Measurements from ENCODE around the gene HMGXB4. TPM values are rescaled to one million over a fixed set of nuclear protein-coding genes. Genes with fewer than 3 reads are reported as not detected.
A peak's percentile ranks its signal among the peaks of the same experiment; 100 is the strongest.

Gene HMGXB4
- total and polyA plus RNA-seq, 2 of the 13 experiments (the other 11 are each of a cell fraction or from before 2014, with no cell fraction given): 13.9 to 16.3 TPM

DNA sequence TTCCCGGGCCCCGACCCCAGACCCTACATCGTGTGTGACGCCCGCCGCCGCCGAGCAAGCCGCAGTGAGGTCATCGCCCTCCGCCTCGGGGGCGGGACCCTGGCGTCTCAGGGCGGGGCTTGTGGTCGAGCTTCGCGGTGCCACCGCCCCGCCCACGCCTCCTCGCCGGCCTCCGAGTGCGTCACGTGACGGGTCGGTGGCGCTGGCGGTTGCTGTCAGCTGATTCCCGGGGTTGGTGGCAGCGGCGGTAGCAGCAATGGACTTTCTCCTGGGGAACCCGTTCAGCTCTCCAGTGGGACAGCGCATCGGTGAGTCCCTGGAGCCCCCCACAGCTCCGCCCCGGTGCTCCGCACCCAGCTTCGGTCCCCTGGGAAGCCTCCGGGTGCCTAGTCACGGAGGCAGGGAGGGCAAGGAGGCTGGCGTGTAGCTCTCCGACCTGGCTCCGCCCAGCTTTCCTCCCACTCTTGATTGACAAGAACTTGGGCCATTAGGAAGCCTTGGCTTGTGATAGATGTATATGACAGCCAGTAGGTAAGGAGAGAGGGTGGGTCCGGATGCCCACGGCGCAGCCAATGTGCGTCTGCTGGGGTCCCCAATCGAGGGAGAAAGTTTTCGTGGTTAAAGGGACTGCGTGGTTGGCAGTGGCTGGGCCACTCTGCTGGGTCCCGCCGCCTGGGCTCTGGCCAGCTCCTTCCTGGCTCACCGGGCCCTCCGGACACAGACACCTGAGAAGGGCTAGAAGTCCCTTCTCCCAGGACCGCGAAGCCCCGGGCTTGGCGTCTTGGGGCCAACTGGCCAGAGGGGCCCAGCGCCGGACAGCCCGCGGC, 42.6 kb downstream of the HMGXB4 start, which contains the start of gene TOM1:
Gene TOM1, plus strand, starts transcription at position 222 of the 827 bp plus-strand sequence. Its CDS starts 35 bp downstream, at position 257.
- intact Hi-C loops (cut with micrococcal nuclease; ENCODE audit: unreplicated experiment): no loop called here
- ChIA-PET CTCF (ENCODE audit: low intra/inter-chr PET ratio, low total read pairs) (no interaction called here), POLR2A (interaction anchor here (0.5 to 4.6 kb wide), 23 partner anchors 9 to 1182 kb away, joined by 3 to 126 read pairs (median 4); partner anchors contain the start of genes HMGXB4, RBFOX2 and TXN2)
- peak; percentile 87 for FAIRE-seq
- TSS peak; percentile 75 for BruUV-seq (replicated peaks)
- Histone ChIP-seq H3K79me2 (ENCODE audit: insufficient read depth, low read length) (peaks cover 24% of the 10 kb centered on the region), H3K9me3 (ENCODE audit: low read length) (no peaks in the 10 kb centered on the region), H2AFZ (ENCODE audit: low read length) (no peak within 1 kb of the TSS), H3K4me1 (ENCODE audit: insufficient read depth, low read length) (peaks cover 37% of the 10 kb centered on the region), H3K36me3 (replicated peaks in 1 of 2; ENCODE audit: control insufficient read depth in 1 of 2, insufficient read depth in 2 of 2, low read length in 2 of 2) (peaks cover 4 to 17% of the 10 kb centered on the region in 2 experiments; a peak in 3 of 5 replicates), H3K27ac (ENCODE audit: extremely low read length, insufficient read depth, low read length) (peak within 1 kb of the TSS; percentile 91), H3K4me2 (ENCODE audit: low read depth, low read length) (peak within 1 kb of the TSS; percentile 88), H3K4me3 (replicated peaks in 1 of 3; ENCODE audit: insufficient read depth in 1 of 3, low read depth in 2 of 3, low read length in 3 of 3) (peak within 1 kb of the TSS; percentile 73 to 90 (median 76)), H3K9ac (ENCODE audit: insufficient read depth, low read depth, low read length) (peak within 1 kb of the TSS; percentile 94), H3K27me3 (ENCODE audit: control insufficient read depth in 1 of 2, insufficient read depth in 2 of 2, low read length in 2 of 2) (no peaks in the 10 kb centered on the region; a peak in 1 of 5 replicates), H4K20me1 (ENCODE audit: insufficient read depth, low read length) (no peaks in the 10 kb centered on the region)
- 0% methylated on average over 1 of the region's 64 CpGs for WGBS (ENCODE audit: low lambda C conversion rate)
- in situ Hi-C loops (cut with HindIII; ENCODE audit: extremely low pct_ligation_motif_present, low pct_unique_long_range_greater_than_20kb): no loop called here
- DNase-seq (ENCODE audit: low spot score): peak; percentile 97
- ATAC-seq: peak; percentile 96
- TF ChIP-seq, protein P1, sequence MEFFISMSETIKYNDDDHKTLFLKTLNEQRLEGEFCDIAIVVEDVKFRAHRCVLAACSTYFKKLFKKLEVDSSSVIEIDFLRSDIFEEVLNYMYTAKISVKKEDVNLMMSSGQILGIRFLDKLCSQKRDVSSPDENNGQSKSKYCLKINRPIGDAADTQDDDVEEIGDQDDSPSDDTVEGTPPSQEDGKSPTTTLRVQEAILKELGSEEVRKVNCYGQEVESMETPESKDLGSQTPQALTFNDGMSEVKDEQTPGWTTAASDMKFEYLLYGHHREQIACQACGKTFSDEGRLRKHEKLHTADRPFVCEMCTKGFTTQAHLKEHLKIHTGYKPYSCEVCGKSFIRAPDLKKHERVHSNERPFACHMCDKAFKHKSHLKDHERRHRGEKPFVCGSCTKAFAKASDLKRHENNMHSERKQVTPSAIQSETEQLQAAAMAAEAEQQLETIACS (CRISPR knock-in tag; IDR thresholded peaks at IDR 0.05): no peak
- TF ChIP-seq CEBPB (IDR thresholded peaks at IDR 0.05; ENCODE audit: borderline replicate concordance, low read depth, low read length): no peak
- peak; percentile 79; the same call in 1 of the 2 replicates for TF ChIP-seq MLX (CRISPR knock-in tag; IDR thresholded peaks at IDR 0.05)
- TF ChIP-seq SALL2 (CRISPR knock-in tag; IDR thresholded peaks at IDR 0.05): no peak; the same call in 1 of the 2 replicates
- no peak for TF ChIP-seq FIP1L1 (IDR thresholded peaks at IDR 0.05; ENCODE audit: borderline replicate concordance, insufficient read depth, low read depth, low read length)
- TF ChIP-seq ZNF431 (CRISPR knock-in tag; IDR thresholded peaks at IDR 0.05; ENCODE audit: borderline replicate concordance, low read depth): 0 out of 2 replicates have a peak, but pooled peaks have one; percentile 56
- TF ChIP-seq, protein P2, sequence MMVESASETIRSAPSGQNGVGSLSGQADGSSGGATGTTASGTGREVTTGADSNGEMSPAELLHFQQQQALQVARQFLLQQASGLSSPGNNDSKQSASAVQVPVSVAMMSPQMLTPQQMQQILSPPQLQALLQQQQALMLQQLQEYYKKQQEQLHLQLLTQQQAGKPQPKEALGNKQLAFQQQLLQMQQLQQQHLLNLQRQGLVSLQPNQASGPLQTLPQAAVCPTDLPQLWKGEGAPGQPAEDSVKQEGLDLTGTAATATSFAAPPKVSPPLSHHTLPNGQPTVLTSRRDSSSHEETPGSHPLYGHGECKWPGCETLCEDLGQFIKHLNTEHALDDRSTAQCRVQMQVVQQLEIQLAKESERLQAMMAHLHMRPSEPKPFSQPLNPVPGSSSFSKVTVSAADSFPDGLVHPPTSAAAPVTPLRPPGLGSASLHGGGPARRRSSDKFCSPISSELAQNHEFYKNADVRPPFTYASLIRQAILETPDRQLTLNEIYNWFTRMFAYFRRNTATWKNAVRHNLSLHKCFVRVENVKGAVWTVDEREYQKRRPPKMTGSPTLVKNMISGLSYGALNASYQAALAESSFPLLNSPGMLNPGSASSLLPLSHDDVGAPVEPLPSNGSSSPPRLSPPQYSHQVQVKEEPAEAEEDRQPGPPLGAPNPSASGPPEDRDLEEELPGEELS (CRISPR knock-in tag; IDR thresholded peaks at IDR 0.05): no peak; the same call in 1 of the 2 replicates
- TF ChIP-seq PAF1 (CRISPR knock-in tag; IDR thresholded peaks at IDR 0.05): no peak
- TF ChIP-seq SSRP1 (CRISPR knock-in tag; IDR thresholded peaks at IDR 0.05): no peak
- peak; percentile 56 for TF ChIP-seq HOXA5 (CRISPR knock-in tag; IDR thresholded peaks at IDR 0.05)
- no peak for TF ChIP-seq ZSCAN12 (CRISPR knock-in tag; IDR thresholded peaks at IDR 0.05)
- TF ChIP-seq ZNF367 (CRISPR knock-in tag; IDR thresholded peaks at IDR 0.05; ENCODE audit: borderline replicate concordance): peak; percentile 63
- TF ChIP-seq ZBTB7B (CRISPR knock-in tag; IDR thresholded peaks at IDR 0.05): peak; percentile 91
- TF ChIP-seq ZNF772 (CRISPR knock-in tag; IDR thresholded peaks at IDR 0.05): no peak; the same call in 1 of the 2 replicates
- TF ChIP-seq ZNF547 (CRISPR knock-in tag; IDR thresholded peaks at IDR 0.05): no peak
- no peak for TF ChIP-seq SMC3 (IDR thresholded peaks at IDR 0.05; ENCODE audit: low read length)
- TF ChIP-seq HMGA1 (CRISPR knock-in tag; conservative IDR thresholded peaks at IDR 0.05): no peak
- no peak; the same call in 1 of the 2 replicates for TF ChIP-seq ZNF839 (CRISPR knock-in tag; IDR thresholded peaks at IDR 0.05; ENCODE audit: borderline replicate concordance)
- TF ChIP-seq KDM5B (CRISPR knock-in tag; IDR thresholded peaks at IDR 0.05; ENCODE audit: borderline replicate concordance): no peak; the same call in 1 of the 2 replicates
- 0 out of 2 replicates have a peak, but pooled peaks have one; percentile 62 for TF ChIP-seq ARID2 (CRISPR knock-in tag; IDR thresholded peaks at IDR 0.05; ENCODE audit: borderline replicate concordance)

All from HepG2 (cell line).